Erythroblast (primary cell): ENCODE measurements around the gene USP49.

Experiments
- GATA1 ChIP-seq: IDR thresholded peaks from 2 replicates; pipeline ENCODE4 v1.6.1; 2011; ENCODE audit warnings: low read depth, mild to moderate bottlenecking, control low read depth, low read length, moderate library complexity
- POLR2A ChIP-seq: IDR thresholded peaks from 2 replicates; pipeline ENCODE4 v1.6.1; 2011; ENCODE audit warnings: mild to moderate bottlenecking, low read length

GRCh38 chr6:41932378-41932777 is 37.2 kb upstream of the USP49 start:
- TF ChIP-seq POLR2A (peak; percentile 17), GATA1 (no peak)
